ENCODE results near the gene USH2A.

- TF ChIP-seq CTCF (IDR thresholded peaks at IDR 0.05; ENCODE audit: insufficient read depth, low read depth, low read length): peak; percentile 39
- TF ChIP-seq EZH2 (IDR thresholded peaks at IDR 0.05; ENCODE audit: insufficient read depth, low read length): no peak
Measured at GRCh38 chr1:215793180-215793579, 630.1 kb downstream of the USH2A start.
